ENCODE measurements around the gene KNL1.
"Not testable (repeated sequence)": the region's sequence is repeated elsewhere in the genome, so short reads cannot be mapped to it uniquely, and the experiment has no call there.

Gene KNL1

GRCh38 chr15:40593588-40594428 lies at the start of gene KNL1:
TSS of gene KNL1 (plus strand) at chr15:40594249. CDS start at chr15:40602932, 8,683 bp downstream.
- peak; percentile 88 for DNase-seq

GRCh38 chr15:40545457-40545856 lies 48.6 kb upstream of the KNL1 start:
- DNase-seq, result no peak

GRCh38 chr15:40548610-40549009 lies 45.4 kb upstream of the KNL1 start:
- no peak for DNase-seq

GRCh38 chr15:40549894-40550293 lies 44.2 kb upstream of the KNL1 start:
- no peak for DNase-seq

GRCh38 chr15:40550341-40551037 lies 43.6 kb upstream of the KNL1 start:
- DNase-seq, result no peak

- DNase-seq, result no peak
Observed at GRCh38 chr15:40554161-40554525, 39.9 kb upstream of the KNL1 start.

GRCh38 chr15:40555876-40556275 lies 38.2 kb upstream of the KNL1 start:
- DNase-seq, result no peak

- no peak for DNase-seq
Observed at GRCh38 chr15:40558952-40559742, 34.9 kb upstream of the KNL1 start.

- no peak for DNase-seq
Observed at GRCh38 chr15:40562691-40563090, 31.4 kb upstream of the KNL1 start.

- no peak for DNase-seq
Observed at GRCh38 chr15:40563426-40563825, 30.6 kb upstream of the KNL1 start.

- DNase-seq, result peak; percentile 93
Observed at GRCh38 chr15:40564591-40565332, 29.3 kb upstream of the KNL1 start, which contains the start of gene CCDC32. TSS of gene CCDC32 (minus strand) at chr15:40565042. CDS start at chr15:40563015, 2,027 bp downstream.

- DNase-seq, result no peak
Observed at GRCh38 chr15:40565333-40566238, 28.5 kb upstream of the KNL1 start.

GRCh38 chr15:40567111-40567510 lies 26.9 kb upstream of the KNL1 start:
- DNase-seq, result no peak

GRCh38 chr15:40569129-40569953 lies 24.7 kb upstream of the KNL1 start, which contains the start of gene RPUSD2:
TSS of gene RPUSD2 (plus strand) at chr15:40569299. CDS start at chr15:40569338, 39 bp downstream.
- DNase-seq, result peak; percentile 90

GRCh38 chr15:40575113-40575512 lies 18.9 kb upstream of the KNL1 start:
- DNase-seq, result no peak

- DNase-seq, result not testable (repeated sequence)
Observed at GRCh38 chr15:40576914-40577313, 17.1 kb upstream of the KNL1 start.

GRCh38 chr15:40578892-40579291 lies 15.2 kb upstream of the KNL1 start:
- no peak for DNase-seq

- DNase-seq, result not testable (repeated sequence)
Observed at GRCh38 chr15:40581796-40582195, 12.3 kb upstream of the KNL1 start.

- no peak for DNase-seq
Observed at GRCh38 chr15:40582726-40583246, 11.3 kb upstream of the KNL1 start.

- DNase-seq, result no peak
Observed at GRCh38 chr15:40584191-40584590, 9.9 kb upstream of the KNL1 start.
